Trophoblast cell (in vitro differentiated cells and primary cell): Measurements from ENCODE around the gene RNF180.

Source experiments
- DNase-seq, 2 donors: peaks; one replicate each; pipeline ENCODE4 v3.0.0-alpha.2; 2016
- H2AFZ ChIP-seq: 2 replicates; pipeline ENCODE4 v1.6.1; 2013; ENCODE audit warnings: low read length, moderate library complexity, mild to moderate bottlenecking; ENCODE audit not compliant: insufficient read depth, poor library complexity
- H2AK5ac ChIP-seq: 2 replicates; pipeline ENCODE4 v1.6.1; 2013; ENCODE audit warnings: mild to moderate bottlenecking, low read length
- H2BK120ac ChIP-seq: 2 replicates; pipeline ENCODE4 v1.6.1; 2013; ENCODE audit warnings: low read length, mild to moderate bottlenecking, moderate library complexity; ENCODE audit not compliant: insufficient read depth, poor library complexity
- H2BK12ac ChIP-seq: 2 replicates; pipeline ENCODE4 v1.6.1; 2013; ENCODE audit warnings: mild to moderate bottlenecking, low read length, moderate library complexity
- H2BK5ac ChIP-seq: 2 replicates; pipeline ENCODE4 v1.6.1; 2013; ENCODE audit warnings: low read length, low read depth, moderate library complexity, mild to moderate bottlenecking; ENCODE audit not compliant: poor library complexity
- H3K14ac ChIP-seq: 2 replicates; pipeline ENCODE4 v1.6.1; 2013; ENCODE audit warnings: mild to moderate bottlenecking, low read length
- H3K18ac ChIP-seq: 2 replicates; pipeline ENCODE4 v1.6.1; 2013; ENCODE audit warnings: mild to moderate bottlenecking, low read length
- H3K23ac ChIP-seq: 2 replicates; pipeline ENCODE4 v1.6.1; 2013; ENCODE audit warnings: low read length
- H3K27ac ChIP-seq: 2 replicates; pipeline ENCODE4 v1.5.1; 2013; ENCODE audit warnings: low read depth, mild to moderate bottlenecking, inconsistent platforms, low read length, moderate library complexity
- H3K27me3 ChIP-seq: 2 replicates; pipeline ENCODE4 v1.6.1; 2013; ENCODE audit warnings: inconsistent platforms, mild to moderate bottlenecking, low read length, moderate library complexity; ENCODE audit not compliant: insufficient read depth
- H3K36me3 ChIP-seq, 2 experiments: 1 replicate in 1 of 2; 2 replicates in 1 of 2; pipeline ENCODE4 v1.6.1; 2013; ENCODE audit warnings: low read length in 2 of 2, mild to moderate bottlenecking in 2 of 2, moderate library complexity in 1 of 2; ENCODE audit not compliant: insufficient read depth in 2 of 2, control insufficient read depth in 1 of 2
- H3K4ac ChIP-seq: 2 replicates; pipeline ENCODE4 v1.6.1; 2013; ENCODE audit warnings: low read depth, mild to moderate bottlenecking, low read length, moderate library complexity
- H3K4me1 ChIP-seq, 2 experiments: 1 replicate in 1 of 2; 2 replicates in 1 of 2; pipeline ENCODE4 v1.6.1; 2013; ENCODE audit warnings: low read length in 2 of 2, mild to moderate bottlenecking in 2 of 2, moderate library complexity in 1 of 2; ENCODE audit not compliant: insufficient read depth in 2 of 2, control insufficient read depth in 1 of 2
- H3K4me2 ChIP-seq: 2 replicates; pipeline ENCODE4 v1.6.1; 2013; ENCODE audit warnings: inconsistent platforms, mild to moderate bottlenecking, low read length, moderate library complexity
- H3K4me3 ChIP-seq: 2 replicates; pipeline ENCODE4 v1.5.1; 2013; ENCODE audit warnings: mild to moderate bottlenecking, low read depth, low read length, inconsistent platforms
- H3K79me1 ChIP-seq: one replicate; pipeline ENCODE4 v1.6.1; 2013; ENCODE audit warnings: low read length
- H3K79me2 ChIP-seq: 2 replicates; pipeline ENCODE4 v1.6.1; 2013; ENCODE audit warnings: low read length, mild to moderate bottlenecking; ENCODE audit not compliant: control insufficient read depth, insufficient read depth, poor library complexity
- H3K9ac ChIP-seq: 2 replicates; pipeline ENCODE4 v1.6.1; 2013; ENCODE audit warnings: mild to moderate bottlenecking, low read length
- H3K9me3 ChIP-seq: 2 replicates; pipeline ENCODE4 v1.6.1; 2013; ENCODE audit warnings: low read depth, mild to moderate bottlenecking, control low read depth, inconsistent platforms, low read length; ENCODE audit not compliant: insufficient read depth
- H4K12ac ChIP-seq: 2 replicates; pipeline ENCODE4 v1.6.1; 2013; ENCODE audit warnings: low read depth, mild to moderate bottlenecking, low read length, moderate library complexity
- H4K8ac ChIP-seq: 2 replicates; pipeline ENCODE4 v1.6.1; 2013; ENCODE audit warnings: low read depth, mild to moderate bottlenecking, low read length, moderate library complexity
- H4K91ac ChIP-seq: one replicate; pipeline ENCODE4 v1.6.1; 2013; ENCODE audit warnings: low read depth, mild to moderate bottlenecking, low read length, moderate library complexity
- WGBS: extraction: QIAGEN DNeasy Blood & Tissue Kit; methylation state at CpG from one replicate; pipeline ENCODE4 v1.1.7; 2013; ENCODE audit warnings: missing lambda C conversion rate; ENCODE audit not compliant: insufficient read length, insufficient coverage; ENCODE audit errors: extremely low coverage; 5-methylcytosine and 5-hydroxymethylcytosine counted together

Gene RNF180

GRCh38 chr5:64331597-64332277 is 166.1 kb downstream of the RNF180 start:
- Histone ChIP-seq H2AFZ (no peak overlapping the region), H4K8ac (no peak overlapping the region), H3K79me2 (no peaks in the 10 kb centered on the region), H4K12ac (no peak overlapping the region), H3K9me3 (peaks cover 4% of the 10 kb centered on the region), H3K4me1 (no peaks in the 10 kb centered on the region), H3K9ac (no peak overlapping the region), H3K79me1 (no peaks in the 10 kb centered on the region), H4K91ac (no peak overlapping the region), H3K27ac (no peak overlapping the region), H2AK5ac (no peak overlapping the region), H2BK120ac (no peak overlapping the region), H2BK12ac (no peak overlapping the region), H3K23ac (no peak overlapping the region), H3K4me2 (no peak overlapping the region), H3K4me3 (no peak overlapping the region), H3K27me3 (no peaks in the 10 kb centered on the region), H3K36me3 (no peaks in the 10 kb centered on the region), H3K18ac (no peak overlapping the region), H2BK5ac (no peak overlapping the region), H3K14ac (no peak overlapping the region), H3K4ac (no peak overlapping the region)
- no peak for DNase-seq
- WGBS, result no CpG with 5 or more reads among the region's 9 CpGs

DNA sequence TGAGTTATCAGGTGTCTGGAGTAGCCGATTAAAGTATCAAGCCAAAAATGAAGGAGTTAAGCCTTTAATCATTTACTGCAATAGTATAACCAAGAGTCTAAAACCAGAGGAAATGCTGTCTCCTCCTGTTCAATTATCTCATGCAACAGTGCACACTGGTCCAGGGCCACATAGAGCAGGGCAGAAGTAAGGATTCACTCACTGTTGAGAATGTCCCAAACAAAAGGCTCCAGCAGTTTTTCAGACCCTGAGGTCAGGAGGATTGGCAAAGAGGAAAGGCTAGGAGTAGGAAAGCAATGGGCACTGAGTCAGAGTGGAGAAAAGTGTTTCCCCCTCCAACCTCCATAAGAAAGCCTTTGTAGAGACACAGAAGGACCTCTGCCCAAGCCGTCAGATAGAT is 168.2 kb downstream of the RNF180 start:
- no CpG with 5 or more reads among the region's 2 CpGs for WGBS
- Histone ChIP-seq H3K27me3 (no peaks in the 10 kb centered on the region), H3K9ac (no peak overlapping the region), H3K4ac (no peak overlapping the region), H2AFZ (no peak overlapping the region), H4K8ac (no peak overlapping the region), H3K27ac (no peak overlapping the region), H3K79me1 (no peaks in the 10 kb centered on the region), H3K9me3 (peaks cover 4% of the 10 kb centered on the region), H4K91ac (no peak overlapping the region), H2BK5ac (no peak overlapping the region), H2BK12ac (no peak overlapping the region), H3K79me2 (no peaks in the 10 kb centered on the region), H3K14ac (no peak overlapping the region), H4K12ac (no peak overlapping the region), H2AK5ac (no peak overlapping the region), H2BK120ac (no peak overlapping the region), H3K23ac (no peak overlapping the region), H3K4me2 (no peak overlapping the region), H3K36me3 (no peaks in the 10 kb centered on the region), H3K18ac (no peak overlapping the region), H3K4me3 (no peak overlapping the region), H3K4me1 (no peaks in the 10 kb centered on the region)
- no peak for DNase-seq

DNA sequence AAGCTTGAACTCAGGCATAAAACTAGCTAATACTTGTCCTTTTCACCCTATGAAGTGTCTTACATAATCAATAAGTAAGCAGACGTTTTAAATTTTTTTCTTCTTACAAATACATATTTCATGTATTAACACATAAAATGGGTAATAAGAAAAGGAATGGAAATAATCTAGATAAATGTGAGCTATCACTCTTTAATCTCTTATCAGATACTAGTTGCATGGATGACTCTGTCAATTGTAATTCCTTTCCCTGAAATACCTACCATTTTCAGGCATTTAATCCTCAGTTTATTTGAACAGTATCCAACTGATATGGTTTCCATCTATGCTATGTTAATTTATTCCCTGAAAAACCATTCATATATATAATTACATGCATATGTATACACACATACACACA is 174.1 kb downstream of the RNF180 start:
- H3K14ac ChIP-seq, result no peak overlapping the region
- H3K36me3 ChIP-seq, result no peaks in the 10 kb centered on the region
- H3K79me1 ChIP-seq, result no peaks in the 10 kb centered on the region

DNA sequence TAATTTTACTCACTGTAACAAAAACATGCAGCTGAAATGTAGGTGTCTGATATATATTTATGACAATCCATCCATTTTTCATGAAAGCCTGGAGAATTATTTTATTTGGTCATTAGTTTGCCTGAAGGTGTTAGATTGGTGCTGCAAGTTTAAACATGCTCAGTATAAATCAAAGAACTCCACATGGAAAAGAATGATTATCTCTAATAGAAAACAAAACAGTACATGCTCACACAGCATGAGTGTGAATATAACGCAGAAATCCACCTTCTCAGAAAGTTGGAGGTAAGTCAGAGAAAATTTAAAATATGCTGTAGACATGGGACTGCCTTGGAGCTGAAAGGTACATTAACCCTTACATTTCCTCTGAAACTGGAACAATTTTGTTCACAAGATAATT is 174.7 kb downstream of the RNF180 start:
- Histone ChIP-seq H2BK5ac (no peak overlapping the region), H3K14ac (no peak overlapping the region), H3K27ac (no peak overlapping the region), H3K4ac (no peak overlapping the region), H3K23ac (no peak overlapping the region), H3K9ac (no peak overlapping the region), H3K27me3 (no peaks in the 10 kb centered on the region), H3K36me3 (no peaks in the 10 kb centered on the region), H3K9me3 (no peaks in the 10 kb centered on the region), H3K4me1 (no peaks in the 10 kb centered on the region), H2AK5ac (no peak overlapping the region), H4K8ac (no peak overlapping the region), H2AFZ (no peak overlapping the region), H4K12ac (no peak overlapping the region), H3K4me3 (no peak overlapping the region), H2BK120ac (no peak overlapping the region), H3K18ac (no peak overlapping the region), H2BK12ac (no peak overlapping the region), H3K79me2 (no peaks in the 10 kb centered on the region), H3K79me1 (no peaks in the 10 kb centered on the region), H4K91ac (no peak overlapping the region), H3K4me2 (no peak overlapping the region)
- DNase-seq, result no peak
- WGBS, result no CpG with 5 or more reads among the region's 1 CpG

More for the DNA sequence above, 174.1 kb downstream of the RNF180 start:
- H3K79me2 ChIP-seq, result no peaks in the 10 kb centered on the region
- no peak overlapping the region for H4K8ac ChIP-seq
- H3K4me3 ChIP-seq, result no peak overlapping the region
- no peak overlapping the region for H2BK5ac ChIP-seq
- no peak overlapping the region for H2AFZ ChIP-seq
- no peak overlapping the region for H2BK12ac ChIP-seq
- no peak overlapping the region for H2BK120ac ChIP-seq
- H3K4me1 ChIP-seq, result no peaks in the 10 kb centered on the region
- no peaks in the 10 kb centered on the region for H3K9me3 ChIP-seq
- no peak overlapping the region for H2AK5ac ChIP-seq
- H3K27me3 ChIP-seq, result no peaks in the 10 kb centered on the region
- no peak overlapping the region for H3K23ac ChIP-seq
- H3K4ac ChIP-seq, result no peak overlapping the region
- H3K4me2 ChIP-seq, result no peak overlapping the region
- H3K27ac ChIP-seq, result no peak overlapping the region
- no CpG with 5 or more reads among the region's 1 CpG for WGBS
- no peak overlapping the region for H3K18ac ChIP-seq
- no peak overlapping the region for H3K9ac ChIP-seq
- H4K91ac ChIP-seq, result no peak overlapping the region
- DNase-seq, result peak; percentile 14 to 72
- H4K12ac ChIP-seq, result no peak overlapping the region
